WTC11 (cell line): ENCODE measurements around the gene ARHGAP26. TPM values are rescaled to one million over a fixed set of nuclear protein-coding genes. Genes with fewer than 3 reads are reported as not detected.

Experiments used
- ATAC-seq: fragments of 200-7000 bp; cut with Tn5 transposase; 2 replicates; pipeline ENCODE4 v1.10.0; 2021; ENCODE audit warnings: mild to moderate bottlenecking, moderate library complexity
- CTCF ChIA-PET: fragments of 300-600 bp; sonication (Branson Sonifier 250); formaldehyde crosslinking; loops from one replicate; lab custom pipeline; 2021; ENCODE audit warnings: antibody characterized with exemption; lab: Charles Lee
- POLR2A ChIA-PET: fragments of 350-600 bp; sonication (Branson Sonifier 250); formaldehyde crosslinking; loops from one replicate; lab custom pipeline; 2021; ENCODE audit warnings: antibody characterized with exemption; lab: Charles Lee
- DNase-seq: peaks from one replicate; pipeline ENCODE4 v3.0.0; 2021; ENCODE audit warnings: low spot score
- H3K27ac Mint-ChIP-seq: 2 replicates; pipeline ENCODE4 v1.8.0; 2021; ENCODE audit warnings: mixed read lengths
- H3K27me3 Mint-ChIP-seq: 2 replicates; pipeline ENCODE4 v1.8.0; 2021; ENCODE audit warnings: low read depth, mild to moderate bottlenecking, moderate library complexity, mixed read lengths
- H3K36me3 Mint-ChIP-seq: 2 replicates; pipeline ENCODE4 v1.8.0; 2021; ENCODE audit warnings: mixed read lengths
- H3K4me1 Mint-ChIP-seq: 2 replicates; pipeline ENCODE4 v1.8.0; 2022; ENCODE audit warnings: mixed read lengths
- H3K4me3 Mint-ChIP-seq: 2 replicates; pipeline ENCODE4 v1.8.0; 2021; ENCODE audit warnings: mild to moderate bottlenecking, moderate library complexity, mixed read lengths
- H3K9me3 Mint-ChIP-seq: 2 replicates; pipeline ENCODE4 v1.8.0; 2021; ENCODE audit warnings: mixed read lengths
- ATF1 ChIP-seq: sonication (generic); formaldehyde crosslinking; IDR thresholded peaks from 2 replicates; pipeline ENCODE4 v1.8.1; 2023; ENCODE audit warnings: mild to moderate bottlenecking, moderate library complexity, missing genetic modification reagents
- ATF2 ChIP-seq: sonication (generic); formaldehyde crosslinking; IDR thresholded peaks from 2 replicates; pipeline ENCODE4 v1.8.1; 2022; ENCODE audit warnings: low read depth, missing genetic modification reagents, borderline replicate concordance
- CBFB ChIP-seq: sonication (generic); formaldehyde crosslinking; IDR thresholded peaks from 2 replicates; pipeline ENCODE4 v1.8.1; 2022; ENCODE audit warnings: mild to moderate bottlenecking, low read depth, missing genetic modification reagents
- ELF4 ChIP-seq: sonication (generic); formaldehyde crosslinking; IDR thresholded peaks from 2 replicates; pipeline ENCODE4 v1.8.1; 2022; ENCODE audit warnings: low read depth, mild to moderate bottlenecking, moderate library complexity, missing genetic modification reagents
- JUN ChIP-seq: sonication (generic); formaldehyde crosslinking; IDR thresholded peaks from 2 replicates; pipeline ENCODE4 v1.8.0; 2023; ENCODE audit warnings: mild to moderate bottlenecking, missing genetic modification reagents
- MLX ChIP-seq: sonication (generic); formaldehyde crosslinking; IDR thresholded peaks from 2 replicates; pipeline ENCODE4 v1.8.1; 2023; ENCODE audit warnings: mild to moderate bottlenecking, missing genetic modification reagents, moderate library complexity
- MYBL2 ChIP-seq: sonication (generic); formaldehyde crosslinking; IDR thresholded peaks from 2 replicates; pipeline ENCODE4 v1.8.1; 2023; ENCODE audit warnings: mild to moderate bottlenecking, moderate library complexity, missing genetic modification reagents
- NFE2L1 ChIP-seq: sonication (generic); formaldehyde crosslinking; IDR thresholded peaks from 2 replicates; pipeline ENCODE4 v1.8.1; 2023; ENCODE audit warnings: missing genetic modification reagents
- NR3C1 ChIP-seq: sonication (generic); formaldehyde crosslinking; conservative IDR thresholded peaks from 2 replicates; pipeline ENCODE4 v1.8.1; 2023; ENCODE audit warnings: low read depth, mild to moderate bottlenecking, missing genetic modification reagents
- PREB ChIP-seq: sonication (generic); formaldehyde crosslinking; IDR thresholded peaks from 2 replicates; pipeline ENCODE4 v1.8.1; 2022; ENCODE audit warnings: mild to moderate bottlenecking, missing genetic modification reagents, moderate library complexity, borderline replicate concordance
- RORB ChIP-seq: fragments of 250-450 bp; sonication (Bioruptor Pico); IDR thresholded peaks from 2 replicates; pipeline ENCODE4 v1.9.0; 2021; ENCODE audit warnings: mild to moderate bottlenecking
- SMAD3 ChIP-seq: sonication (generic); formaldehyde crosslinking; IDR thresholded peaks from 2 replicates; pipeline ENCODE4 v1.8.0; 2022; ENCODE audit warnings: missing genetic modification reagents, mild to moderate bottlenecking, borderline replicate concordance
- ZBTB43 ChIP-seq: sonication (generic); formaldehyde crosslinking; IDR thresholded peaks from 2 replicates; pipeline ENCODE4 v1.8.1; 2023; ENCODE audit warnings: mild to moderate bottlenecking, missing genetic modification reagents
- ZNF138 ChIP-seq: sonication (generic); formaldehyde crosslinking; conservative IDR thresholded peaks from 2 replicates; pipeline ENCODE4 v1.8.1; 2022; ENCODE audit warnings: mild to moderate bottlenecking, moderate library complexity, missing genetic modification reagents
- ZNF423 ChIP-seq: fragments of 250-450 bp; sonication (Bioruptor Pico); IDR thresholded peaks from 2 replicates; pipeline ENCODE4 v2.1.2; 2022; ENCODE audit warnings: mild to moderate bottlenecking, moderate library complexity
- ZNF532 ChIP-seq: fragments of 250-450 bp; sonication (Bioruptor Pico); IDR thresholded peaks from 2 replicates; pipeline ENCODE4 v1.9.0; 2021; ENCODE audit warnings: mild to moderate bottlenecking, borderline replicate concordance
- total RNA-seq: library from RNA; stranded (reverse); gene quantifications from 3 replicates; pipeline ENCODE4 v1.2.3, GENCODE V29; 2021
- TF ChIP-seq, protein P1 (sequence below): sonication (generic); formaldehyde crosslinking; IDR thresholded peaks from 2 replicates; pipeline ENCODE4 v1.8.0; 2023; ENCODE audit warnings: mild to moderate bottlenecking, missing genetic modification reagents
- TF ChIP-seq, protein P2 (sequence below): fragments of 200-600 bp; IDR thresholded peaks from 2 replicates; pipeline ENCODE4 v1.8.0; 2022; ENCODE audit warnings: antibody characterized with exemption
- TF ChIP-seq, protein P3 (sequence below): fragments of 250-450 bp; sonication (Bioruptor Pico); IDR thresholded peaks from 2 replicates; pipeline ENCODE4 v1.8.0; 2021; ENCODE audit warnings: mild to moderate bottlenecking

ARHGAP26 gene
- total RNA-seq, 1 experiment from 2014 or later: 22.3 TPM

GRCh38 chr5:142754031-142754430 lies 16.1 kb upstream of the ARHGAP26 start:
- Mint-ChIP-seq H3K27me3 (no peaks in the 10 kb centered on the region), H3K9me3 (no peaks in the 10 kb centered on the region), H3K4me3 (no peak overlapping the region), H3K36me3 (peaks cover 3% of the 10 kb centered on the region), H3K27ac (no peak overlapping the region), H3K4me1 (peaks cover 10% of the 10 kb centered on the region)
- DNase-seq (no peak), ATAC-seq (no peak)
- no peak for TF ChIP-seq ATF1 (CRISPR knock-in tag)
- no peak for TF ChIP-seq ZNF138
- CTCF ChIA-PET: interaction anchor here (0.5 to 2.1 kb wide), 11 partner anchors 8 to 283 kb away, joined by 3 to 8 read pairs (median 5); partner anchors contain the start of gene ARHGAP26
- POLR2A ChIA-PET: interaction anchor here (0.6 kb wide), 1 partner anchor 429 kb away, joined by 3 read pairs; the partner anchor contains the start of gene SPRY4

- TF ChIP-seq, protein P1, sequence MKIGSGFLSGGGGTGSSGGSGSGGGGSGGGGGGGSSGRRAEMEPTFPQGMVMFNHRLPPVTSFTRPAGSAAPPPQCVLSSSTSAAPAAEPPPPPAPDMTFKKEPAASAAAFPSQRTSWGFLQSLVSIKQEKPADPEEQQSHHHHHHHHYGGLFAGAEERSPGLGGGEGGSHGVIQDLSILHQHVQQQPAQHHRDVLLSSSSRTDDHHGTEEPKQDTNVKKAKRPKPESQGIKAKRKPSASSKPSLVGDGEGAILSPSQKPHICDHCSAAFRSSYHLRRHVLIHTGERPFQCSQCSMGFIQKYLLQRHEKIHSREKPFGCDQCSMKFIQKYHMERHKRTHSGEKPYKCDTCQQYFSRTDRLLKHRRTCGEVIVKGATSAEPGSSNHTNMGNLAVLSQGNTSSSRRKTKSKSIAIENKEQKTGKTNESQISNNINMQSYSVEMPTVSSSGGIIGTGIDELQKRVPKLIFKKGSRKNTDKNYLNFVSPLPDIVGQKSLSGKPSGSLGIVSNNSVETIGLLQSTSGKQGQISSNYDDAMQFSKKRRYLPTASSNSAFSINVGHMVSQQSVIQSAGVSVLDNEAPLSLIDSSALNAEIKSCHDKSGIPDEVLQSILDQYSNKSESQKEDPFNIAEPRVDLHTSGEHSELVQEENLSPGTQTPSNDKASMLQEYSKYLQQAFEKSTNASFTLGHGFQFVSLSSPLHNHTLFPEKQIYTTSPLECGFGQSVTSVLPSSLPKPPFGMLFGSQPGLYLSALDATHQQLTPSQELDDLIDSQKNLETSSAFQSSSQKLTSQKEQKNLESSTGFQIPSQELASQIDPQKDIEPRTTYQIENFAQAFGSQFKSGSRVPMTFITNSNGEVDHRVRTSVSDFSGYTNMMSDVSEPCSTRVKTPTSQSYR (CRISPR knock-in tag): no peak
- TF ChIP-seq ZNF423 (CRISPR knock-in tag) (no peak), SMAD3 (no peak), MLX (no peak), CBFB (CRISPR knock-in tag) (no peak), ATF2 (no peak), NFE2L1 (CRISPR knock-in tag) (no peak), PREB (no peak), ELF4 (no peak), ZNF532 (CRISPR knock-in tag) (no peak), NR3C1 (no peak), RORB (CRISPR knock-in tag) (no peak), ZBTB43 (CRISPR knock-in tag) (no peak), MYBL2 (no peak), JUN (CRISPR knock-in tag) (no peak)
- TF ChIP-seq, protein P2, sequence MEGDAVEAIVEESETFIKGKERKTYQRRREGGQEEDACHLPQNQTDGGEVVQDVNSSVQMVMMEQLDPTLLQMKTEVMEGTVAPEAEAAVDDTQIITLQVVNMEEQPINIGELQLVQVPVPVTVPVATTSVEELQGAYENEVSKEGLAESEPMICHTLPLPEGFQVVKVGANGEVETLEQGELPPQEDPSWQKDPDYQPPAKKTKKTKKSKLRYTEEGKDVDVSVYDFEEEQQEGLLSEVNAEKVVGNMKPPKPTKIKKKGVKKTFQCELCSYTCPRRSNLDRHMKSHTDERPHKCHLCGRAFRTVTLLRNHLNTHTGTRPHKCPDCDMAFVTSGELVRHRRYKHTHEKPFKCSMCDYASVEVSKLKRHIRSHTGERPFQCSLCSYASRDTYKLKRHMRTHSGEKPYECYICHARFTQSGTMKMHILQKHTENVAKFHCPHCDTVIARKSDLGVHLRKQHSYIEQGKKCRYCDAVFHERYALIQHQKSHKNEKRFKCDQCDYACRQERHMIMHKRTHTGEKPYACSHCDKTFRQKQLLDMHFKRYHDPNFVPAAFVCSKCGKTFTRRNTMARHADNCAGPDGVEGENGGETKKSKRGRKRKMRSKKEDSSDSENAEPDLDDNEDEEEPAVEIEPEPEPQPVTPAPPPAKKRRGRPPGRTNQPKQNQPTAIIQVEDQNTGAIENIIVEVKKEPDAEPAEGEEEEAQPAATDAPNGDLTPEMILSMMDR: no peak
- TF ChIP-seq, protein P3, sequence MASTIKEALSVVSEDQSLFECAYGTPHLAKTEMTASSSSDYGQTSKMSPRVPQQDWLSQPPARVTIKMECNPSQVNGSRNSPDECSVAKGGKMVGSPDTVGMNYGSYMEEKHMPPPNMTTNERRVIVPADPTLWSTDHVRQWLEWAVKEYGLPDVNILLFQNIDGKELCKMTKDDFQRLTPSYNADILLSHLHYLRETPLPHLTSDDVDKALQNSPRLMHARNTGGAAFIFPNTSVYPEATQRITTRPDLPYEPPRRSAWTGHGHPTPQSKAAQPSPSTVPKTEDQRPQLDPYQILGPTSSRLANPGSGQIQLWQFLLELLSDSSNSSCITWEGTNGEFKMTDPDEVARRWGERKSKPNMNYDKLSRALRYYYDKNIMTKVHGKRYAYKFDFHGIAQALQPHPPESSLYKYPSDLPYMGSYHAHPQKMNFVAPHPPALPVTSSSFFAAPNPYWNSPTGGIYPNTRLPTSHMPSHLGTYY: no peak
- TF ChIP-seq, all 79 proteins: peak for 0
- no peak overlapping the region for H3K27ac Mint-ChIP-seq
- DNase-seq: no peak
- H3K4me3 Mint-ChIP-seq: no peak overlapping the region
- POLR2A ChIA-PET: no interaction called here
- peaks cover 6% of the 10 kb centered on the region for H3K36me3 Mint-ChIP-seq
- H3K9me3 Mint-ChIP-seq: no peaks in the 10 kb centered on the region
- H3K4me1 Mint-ChIP-seq: peaks cover 10% of the 10 kb centered on the region
- no peak for ATAC-seq
- CTCF ChIA-PET: no interaction called here
- H3K27me3 Mint-ChIP-seq: no peaks in the 10 kb centered on the region
These were observed 13.6 kb upstream of the ARHGAP26 start for GRCh38 chr5:142756576-142756975.
